ENCODE results near the gene FRMD7.

FRMD7 gene

DNA sequence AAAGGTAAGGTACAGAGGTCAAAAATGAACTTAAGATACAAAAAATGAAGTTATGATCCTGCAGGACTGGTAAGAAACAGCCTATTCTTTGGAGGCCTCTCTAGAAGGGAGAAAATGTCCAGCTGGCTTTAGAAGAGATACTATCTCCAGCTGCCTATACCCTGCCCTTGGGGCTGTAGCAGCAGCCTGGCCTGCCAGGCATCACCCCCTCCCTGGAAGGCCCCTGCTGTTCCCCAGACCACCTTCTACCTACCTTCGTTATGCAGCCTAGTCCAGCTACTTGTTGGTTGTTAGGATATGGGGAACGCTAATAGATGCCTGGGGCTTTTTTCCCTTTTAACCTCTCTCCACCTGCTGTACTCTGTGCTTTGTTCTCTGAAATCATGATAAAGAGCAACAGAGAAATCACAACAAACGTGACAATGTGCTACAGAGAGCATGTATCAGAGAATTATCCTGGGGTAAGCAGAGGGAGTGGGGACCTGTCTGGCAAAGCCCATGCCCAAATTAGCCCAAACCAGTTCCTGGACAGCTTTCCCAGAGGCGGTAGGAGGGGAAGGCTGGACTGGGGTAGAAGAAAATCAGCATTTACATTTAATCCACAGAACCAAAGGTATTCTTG is 34.5 kb downstream of the FRMD7 start:
- TF ChIP-seq, protein P1, sequence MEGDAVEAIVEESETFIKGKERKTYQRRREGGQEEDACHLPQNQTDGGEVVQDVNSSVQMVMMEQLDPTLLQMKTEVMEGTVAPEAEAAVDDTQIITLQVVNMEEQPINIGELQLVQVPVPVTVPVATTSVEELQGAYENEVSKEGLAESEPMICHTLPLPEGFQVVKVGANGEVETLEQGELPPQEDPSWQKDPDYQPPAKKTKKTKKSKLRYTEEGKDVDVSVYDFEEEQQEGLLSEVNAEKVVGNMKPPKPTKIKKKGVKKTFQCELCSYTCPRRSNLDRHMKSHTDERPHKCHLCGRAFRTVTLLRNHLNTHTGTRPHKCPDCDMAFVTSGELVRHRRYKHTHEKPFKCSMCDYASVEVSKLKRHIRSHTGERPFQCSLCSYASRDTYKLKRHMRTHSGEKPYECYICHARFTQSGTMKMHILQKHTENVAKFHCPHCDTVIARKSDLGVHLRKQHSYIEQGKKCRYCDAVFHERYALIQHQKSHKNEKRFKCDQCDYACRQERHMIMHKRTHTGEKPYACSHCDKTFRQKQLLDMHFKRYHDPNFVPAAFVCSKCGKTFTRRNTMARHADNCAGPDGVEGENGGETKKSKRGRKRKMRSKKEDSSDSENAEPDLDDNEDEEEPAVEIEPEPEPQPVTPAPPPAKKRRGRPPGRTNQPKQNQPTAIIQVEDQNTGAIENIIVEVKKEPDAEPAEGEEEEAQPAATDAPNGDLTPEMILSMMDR (IDR thresholded peaks at IDR 0.05; ENCODE audit: low read depth, low read length), result no peak
- H3K27me3 ChIP-seq (ENCODE audit: insufficient read depth, low read depth, severe bottlenecking), result peaks cover 24% of the 10 kb centered on the region
- H3K36me3 ChIP-seq, result no peaks in the 10 kb centered on the region
- H3K9me3 ChIP-seq (ENCODE audit: severe bottlenecking), result no peaks in the 10 kb centered on the region
- no peak overlapping the region for H3K4me3 ChIP-seq (ENCODE audit: low read depth, low read length)
- H3K27ac ChIP-seq, result no peak overlapping the region
- DNase-seq, result no peak

DNA sequence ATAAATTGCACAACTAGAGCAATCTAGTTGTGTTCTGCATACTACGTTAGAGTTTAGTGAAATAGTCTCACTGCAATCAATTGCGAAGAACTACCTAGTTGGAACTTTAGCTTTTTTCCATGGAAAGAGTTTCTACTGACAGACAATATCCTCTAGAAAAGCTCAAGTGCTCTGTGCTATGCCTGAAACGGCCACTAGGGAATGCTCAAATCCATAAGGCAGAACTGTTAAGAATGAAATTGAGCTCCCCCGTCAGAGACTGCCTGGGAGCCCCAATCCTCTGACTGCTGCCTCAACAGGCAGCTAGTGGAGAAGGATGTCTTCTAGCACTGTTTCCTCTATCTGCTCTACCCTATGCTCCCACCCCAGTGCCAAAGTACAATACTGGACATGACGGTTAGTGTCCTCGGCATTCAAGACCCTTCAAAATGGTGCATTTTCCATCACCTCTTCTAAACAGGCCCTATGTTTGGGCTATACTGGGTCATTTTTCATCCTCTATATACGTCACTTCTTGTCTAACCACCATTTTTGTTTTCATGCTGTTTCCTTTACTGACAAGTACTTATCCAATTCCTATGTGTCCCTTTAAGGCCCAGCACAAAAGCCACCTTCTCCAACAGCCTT is 35.3 kb downstream of the FRMD7 start:
- no peak overlapping the region for H3K4me3 ChIP-seq (ENCODE audit: low read depth, low read length)
- H3K36me3 ChIP-seq, result no peaks in the 10 kb centered on the region
- peak; percentile 50 for DNase-seq
- H3K9me3 ChIP-seq (ENCODE audit: severe bottlenecking), result no peaks in the 10 kb centered on the region
- TF ChIP-seq, protein P1 (IDR thresholded peaks at IDR 0.05; ENCODE audit: low read depth, low read length), result peak; percentile 73
- H3K27me3 ChIP-seq (ENCODE audit: insufficient read depth, low read depth, severe bottlenecking), result peaks cover 24% of the 10 kb centered on the region
- H3K27ac ChIP-seq, result no peak overlapping the region

DNA sequence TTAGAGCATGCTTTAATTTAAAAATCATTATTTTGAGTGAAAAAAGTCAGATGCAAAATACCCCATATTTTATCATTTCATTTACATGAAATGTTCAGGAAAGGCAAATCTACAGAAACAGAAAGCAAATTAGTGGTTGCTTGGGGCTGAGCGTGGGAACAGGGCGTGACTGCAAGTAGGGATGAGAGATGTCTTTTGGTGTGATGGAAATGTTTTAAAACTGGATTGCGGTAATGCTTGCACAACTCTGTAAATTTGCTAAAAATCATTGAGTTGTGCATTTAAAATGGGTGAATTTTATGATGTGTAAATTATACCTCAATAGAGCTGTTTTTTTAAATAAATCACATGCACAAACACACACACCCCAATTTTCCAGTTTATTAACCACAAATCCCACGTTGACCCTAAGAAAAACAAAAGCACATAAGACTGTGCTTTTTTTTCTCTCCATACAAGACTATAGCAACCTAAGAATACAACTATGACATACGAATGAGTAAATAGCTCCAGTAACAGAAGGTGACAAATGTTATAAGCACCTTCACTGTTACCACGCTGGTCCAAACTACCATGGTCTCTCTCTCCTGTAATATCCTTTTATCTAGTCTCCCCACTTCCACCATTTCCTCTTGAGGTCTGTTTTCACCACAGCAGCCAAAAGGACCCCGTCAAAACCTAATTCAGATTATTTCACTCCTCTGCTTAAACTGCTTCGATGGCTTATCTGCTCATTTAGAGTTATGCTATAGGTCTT is 37.2 kb downstream of the FRMD7 start:
- Histone ChIP-seq H3K9me3 (ENCODE audit: severe bottlenecking) (no peaks in the 10 kb centered on the region), H3K27ac (no peak overlapping the region), H3K36me3 (no peaks in the 10 kb centered on the region), H3K4me3 (ENCODE audit: low read depth, low read length) (no peak overlapping the region), H3K27me3 (ENCODE audit: insufficient read depth, low read depth, severe bottlenecking) (peaks cover 22% of the 10 kb centered on the region)
- TF ChIP-seq, protein P1 (IDR thresholded peaks at IDR 0.05; ENCODE audit: low read depth, low read length), result no peak
- no peak for DNase-seq

DNA sequence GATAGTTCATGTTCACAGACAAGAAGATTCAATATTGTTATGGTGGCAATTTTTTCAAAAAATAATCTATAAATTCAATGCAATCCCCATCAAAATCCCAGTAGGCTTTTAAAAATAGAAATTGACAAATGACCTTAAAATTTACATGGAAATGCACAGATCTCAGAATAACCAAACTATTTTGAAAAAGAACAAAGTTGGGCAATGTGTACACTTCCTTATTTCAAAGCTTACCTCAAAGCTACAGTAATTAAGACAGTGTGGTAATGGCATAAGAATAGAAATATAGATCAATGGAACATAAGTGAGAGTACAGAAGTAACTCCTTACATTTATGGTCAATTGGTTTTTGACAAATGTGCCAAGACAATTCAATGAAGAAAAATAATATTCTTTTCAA is 39.0 kb downstream of the FRMD7 start:
- Histone ChIP-seq H3K27me3 (ENCODE audit: insufficient read depth, low read depth, severe bottlenecking) (peaks cover 35% of the 10 kb centered on the region), H3K27ac (no peak overlapping the region), H3K9me3 (ENCODE audit: severe bottlenecking) (no peaks in the 10 kb centered on the region), H3K36me3 (no peaks in the 10 kb centered on the region), H3K4me3 (ENCODE audit: low read depth, low read length) (no peak overlapping the region)
- no peak for DNase-seq
- TF ChIP-seq, protein P1 (IDR thresholded peaks at IDR 0.05; ENCODE audit: low read depth, low read length), result no peak

DNA sequence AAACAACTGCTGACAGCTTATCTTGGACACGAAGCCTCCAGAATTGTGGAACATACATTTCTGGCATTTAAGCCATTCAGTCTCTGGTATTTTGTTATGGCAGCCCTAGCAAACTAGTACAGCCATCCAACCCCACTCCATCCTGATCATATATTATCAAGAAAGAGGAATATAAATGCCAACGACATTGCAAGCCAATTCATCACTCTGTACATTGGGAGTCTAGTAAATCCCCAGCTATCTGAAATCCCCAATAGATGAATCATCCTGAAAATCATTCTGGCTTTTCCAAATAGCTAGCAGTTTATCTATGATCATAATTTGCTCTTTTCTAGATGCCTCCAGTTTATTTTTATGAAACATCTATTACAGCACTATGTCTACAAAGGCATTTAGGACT is 41.1 kb downstream of the FRMD7 start:
- H3K27ac ChIP-seq, result no peak overlapping the region
- no peaks in the 10 kb centered on the region for H3K36me3 ChIP-seq
- H3K27me3 ChIP-seq (ENCODE audit: insufficient read depth, low read depth, severe bottlenecking), result peaks cover 34% of the 10 kb centered on the region
- no peaks in the 10 kb centered on the region for H3K9me3 ChIP-seq (ENCODE audit: severe bottlenecking)
- TF ChIP-seq, protein P1 (IDR thresholded peaks at IDR 0.05; ENCODE audit: low read depth, low read length), result no peak
- no peak for DNase-seq
- H3K4me3 ChIP-seq (ENCODE audit: low read depth, low read length), result no peak overlapping the region

Measured in WERI-Rb-1 (cell line).